Adipocyte (in vitro differentiated cells): Measurements from ENCODE around the gene XYLT1.

Experiments
- DNase-seq: peaks from one replicate; pipeline ENCODE4 v3.0.0-alpha.2; 2015; ENCODE audit warnings: low read depth
- H3K27me3 ChIP-seq: replicated peaks from 2 replicates; pipeline ENCODE4 v1.7.0; 2013; ENCODE audit warnings: mild to moderate bottlenecking, low read length, moderate library complexity; ENCODE audit not compliant: control insufficient read depth, insufficient read depth
- H3K36me3 ChIP-seq: 2 replicates; pipeline ENCODE4 v1.7.0; 2013; ENCODE audit warnings: low read length, mild to moderate bottlenecking, moderate library complexity; ENCODE audit not compliant: control insufficient read depth, insufficient read depth, severe bottlenecking
- H3K4me1 ChIP-seq: 2 replicates; pipeline ENCODE4 v1.7.0; 2013; ENCODE audit warnings: mild to moderate bottlenecking, low read length, moderate library complexity; ENCODE audit not compliant: control insufficient read depth, insufficient read depth
- H3K4me3 ChIP-seq: 2 replicates; pipeline ENCODE4 v1.7.0; 2013; ENCODE audit warnings: mild to moderate bottlenecking, low read length, moderate library complexity
- H3K9ac ChIP-seq: 2 replicates; pipeline ENCODE4 v1.7.0; 2013; ENCODE audit warnings: mild to moderate bottlenecking, low read length, moderate library complexity
- H3K9me3 ChIP-seq: 2 replicates; pipeline ENCODE4 v1.7.0; 2013; ENCODE audit warnings: mild to moderate bottlenecking, low read length, moderate library complexity; ENCODE audit not compliant: control insufficient read depth

Gene XYLT1

DNA sequence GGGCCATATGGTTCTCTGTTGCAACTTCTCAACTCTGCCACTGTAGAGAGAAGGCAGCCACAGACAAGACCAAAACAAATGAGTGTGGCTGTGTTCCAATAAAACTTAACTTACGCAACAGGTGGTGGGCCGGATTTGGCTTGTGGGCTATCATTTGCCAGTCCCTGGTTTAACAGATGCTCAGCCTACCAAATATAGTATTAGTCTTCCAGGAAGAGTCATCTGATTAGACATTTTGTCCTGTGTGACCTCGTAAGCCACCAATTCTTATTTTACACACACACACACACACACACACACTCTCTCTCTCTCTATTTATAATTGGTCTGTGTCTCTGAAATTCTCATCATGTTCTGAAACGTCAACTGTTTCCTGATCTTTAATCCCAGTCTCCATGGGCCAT, 245.9 kb downstream of the XYLT1 start:
- Histone ChIP-seq H3K4me1 (peaks cover 34% of the 10 kb centered on the region), H3K4me3 (peak overlapping the region; percentile 60), H3K36me3 (peaks cover 6% of the 10 kb centered on the region), H3K27me3 (no peaks in the 10 kb centered on the region), H3K9ac (peak overlapping the region; percentile 63), H3K9me3 (no peaks in the 10 kb centered on the region)
- DNase-seq: peak; percentile 73

DNA sequence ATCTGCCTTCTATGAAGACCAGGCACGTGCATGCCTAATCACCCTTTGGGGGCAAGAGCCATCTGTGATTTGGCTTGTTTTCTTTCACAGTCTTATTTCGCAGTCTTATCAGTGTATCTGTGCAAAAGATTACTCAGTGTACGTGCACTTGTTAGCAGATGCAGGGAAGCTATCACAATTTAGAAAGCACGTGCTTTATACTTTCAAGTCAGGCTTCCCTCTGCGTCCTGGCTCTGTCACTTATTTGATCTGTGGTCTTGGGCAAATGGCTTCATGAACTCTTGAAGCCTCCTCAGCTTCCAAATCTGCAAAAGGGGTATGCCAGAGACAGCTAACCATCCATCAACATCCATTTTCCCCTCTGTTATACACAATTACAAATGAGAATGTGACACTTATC, 246.4 kb downstream of the XYLT1 start:
- no peak for DNase-seq
- Histone ChIP-seq H3K4me1 (peaks cover 29% of the 10 kb centered on the region), H3K9ac (no peak overlapping the region), H3K36me3 (peaks cover 6% of the 10 kb centered on the region), H3K4me3 (no peak overlapping the region), H3K9me3 (no peaks in the 10 kb centered on the region), H3K27me3 (no peaks in the 10 kb centered on the region)

DNA sequence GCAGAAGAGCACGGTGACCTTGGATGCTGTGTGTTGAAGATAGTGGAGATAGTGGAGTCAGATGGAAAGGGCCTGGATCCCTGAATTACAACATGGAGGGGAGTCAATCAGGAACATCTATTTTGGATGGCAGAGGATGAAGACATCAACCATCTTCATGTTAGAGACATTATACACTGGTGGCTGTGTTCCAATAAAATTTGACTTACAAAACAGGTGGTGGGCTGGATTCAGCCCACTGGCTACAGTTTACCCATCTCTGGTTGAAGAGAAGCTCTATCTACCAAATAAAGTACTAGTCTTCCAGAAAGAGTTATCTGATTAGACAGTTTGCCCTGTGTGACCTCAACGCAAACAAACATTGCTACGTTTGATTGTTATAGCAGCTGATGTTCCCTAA, 247.2 kb downstream of the XYLT1 start:
- no peak overlapping the region for H3K9ac ChIP-seq
- H3K4me1 ChIP-seq: peaks cover 27% of the 10 kb centered on the region
- peaks cover 6% of the 10 kb centered on the region for H3K36me3 ChIP-seq
- H3K4me3 ChIP-seq: no peak overlapping the region
- no peak for DNase-seq
- no peaks in the 10 kb centered on the region for H3K9me3 ChIP-seq
- no peaks in the 10 kb centered on the region for H3K27me3 ChIP-seq

DNA sequence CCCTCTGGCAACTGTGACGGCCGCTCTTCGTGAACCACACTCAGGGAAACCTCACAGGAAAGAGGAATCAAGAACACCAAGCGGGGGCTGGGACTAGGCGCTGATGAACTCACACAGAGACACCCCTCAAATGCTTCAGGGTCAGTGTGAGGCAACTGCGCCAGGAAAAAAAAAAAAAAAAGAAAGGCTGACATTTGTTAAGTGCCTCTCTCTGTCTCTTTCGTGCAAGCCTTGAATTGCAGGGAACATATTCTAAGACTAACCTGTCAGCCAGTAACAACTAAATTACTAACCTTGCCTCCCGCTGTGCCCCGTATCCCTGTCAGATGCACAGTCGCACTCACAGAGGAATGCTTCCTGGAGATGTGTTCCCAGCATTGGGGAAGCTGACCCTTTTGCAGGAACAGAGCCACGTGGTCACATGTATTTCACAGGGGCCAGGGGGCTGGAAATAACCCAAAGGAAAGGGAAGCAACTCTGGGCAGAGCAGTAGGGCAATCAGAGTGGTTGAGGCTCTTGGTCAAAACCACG, 247.8 kb downstream of the XYLT1 start:
- DNase-seq: no peak
- Histone ChIP-seq H3K27me3 (no peaks in the 10 kb centered on the region), H3K4me3 (no peak overlapping the region), H3K4me1 (peaks cover 27% of the 10 kb centered on the region), H3K9me3 (no peaks in the 10 kb centered on the region), H3K36me3 (peaks cover 9% of the 10 kb centered on the region), H3K9ac (no peak overlapping the region)

DNA sequence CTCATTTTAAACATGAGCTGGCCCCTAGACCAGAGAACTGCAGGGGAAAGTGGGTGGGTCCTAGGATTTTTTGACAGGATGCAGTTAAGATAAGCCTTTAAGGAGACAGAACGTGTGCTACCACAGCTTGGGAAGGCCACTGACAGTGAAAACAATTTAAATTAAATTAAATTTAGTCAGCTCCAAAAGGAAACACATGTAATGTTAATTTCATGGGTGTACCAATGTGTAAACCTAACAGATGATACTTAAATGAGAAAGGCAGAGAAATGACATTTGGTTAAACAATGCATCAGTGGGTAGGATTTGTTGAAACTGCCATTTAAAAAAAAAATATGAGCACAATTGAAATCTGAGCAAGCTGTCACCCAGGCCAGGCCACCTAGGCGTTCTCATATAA, 250.8 kb downstream of the XYLT1 start:
- no peak overlapping the region for H3K9ac ChIP-seq
- H3K4me3 ChIP-seq: no peak overlapping the region
- peaks cover 12% of the 10 kb centered on the region for H3K36me3 ChIP-seq
- DNase-seq: no peak
- H3K9me3 ChIP-seq: no peaks in the 10 kb centered on the region
- no peaks in the 10 kb centered on the region for H3K27me3 ChIP-seq
- H3K4me1 ChIP-seq: peaks cover 13% of the 10 kb centered on the region

DNA sequence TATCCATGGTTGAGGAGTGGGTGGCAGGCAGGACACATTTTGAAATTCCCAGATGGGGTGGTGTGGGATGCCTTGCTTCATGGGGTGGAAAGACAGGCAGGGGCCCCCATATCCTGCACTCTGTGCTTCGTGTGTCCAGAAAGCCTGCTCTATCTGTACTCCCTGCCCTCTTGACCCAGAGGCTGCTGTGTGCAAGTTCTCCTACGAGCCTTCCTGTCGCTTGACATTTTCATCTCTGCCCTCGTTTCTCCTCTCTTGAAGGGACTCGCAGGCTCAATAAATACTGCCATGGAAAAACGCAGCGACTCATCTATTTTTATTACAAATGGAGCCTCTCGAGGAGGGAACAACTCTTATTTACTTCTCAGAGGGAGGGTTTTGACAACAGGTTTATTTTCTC, 254.8 kb downstream of the XYLT1 start:
- H3K4me1 ChIP-seq: no peaks in the 10 kb centered on the region
- peaks cover 17% of the 10 kb centered on the region for H3K36me3 ChIP-seq
- H3K9me3 ChIP-seq: peaks cover 5% of the 10 kb centered on the region

DNA sequence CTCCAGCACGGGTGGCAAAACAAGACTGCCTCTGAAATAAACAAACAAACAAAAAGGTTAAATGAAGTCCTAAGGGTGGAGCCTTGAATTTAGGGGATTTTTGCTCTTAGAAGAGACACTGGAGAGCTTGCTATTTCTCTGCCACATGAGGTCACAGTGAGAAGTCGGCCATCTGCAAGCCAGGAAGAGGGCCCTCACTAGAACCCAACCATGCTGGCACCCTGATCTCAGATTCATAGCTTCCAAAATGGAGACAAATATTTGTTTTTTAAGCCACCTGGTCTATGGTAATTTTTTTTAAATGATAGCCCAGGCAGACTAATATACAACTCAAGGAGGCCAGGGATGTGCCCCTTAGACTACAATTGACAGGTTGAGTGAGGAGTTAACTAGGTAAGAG, 255.5 kb downstream of the XYLT1 start:
- peaks cover 17% of the 10 kb centered on the region for H3K36me3 ChIP-seq
- no peaks in the 10 kb centered on the region for H3K4me1 ChIP-seq
- H3K9me3 ChIP-seq: peaks cover 5% of the 10 kb centered on the region
- H3K27me3 ChIP-seq: no peaks in the 10 kb centered on the region
- no peak overlapping the region for H3K9ac ChIP-seq
- DNase-seq: no peak
- no peak overlapping the region for H3K4me3 ChIP-seq

More for the DNA sequence above, 254.8 kb downstream of the XYLT1 start:
- no peak for DNase-seq
- H3K4me3 ChIP-seq: no peak overlapping the region
- H3K27me3 ChIP-seq: no peaks in the 10 kb centered on the region
- H3K9ac ChIP-seq: no peak overlapping the region

DNA sequence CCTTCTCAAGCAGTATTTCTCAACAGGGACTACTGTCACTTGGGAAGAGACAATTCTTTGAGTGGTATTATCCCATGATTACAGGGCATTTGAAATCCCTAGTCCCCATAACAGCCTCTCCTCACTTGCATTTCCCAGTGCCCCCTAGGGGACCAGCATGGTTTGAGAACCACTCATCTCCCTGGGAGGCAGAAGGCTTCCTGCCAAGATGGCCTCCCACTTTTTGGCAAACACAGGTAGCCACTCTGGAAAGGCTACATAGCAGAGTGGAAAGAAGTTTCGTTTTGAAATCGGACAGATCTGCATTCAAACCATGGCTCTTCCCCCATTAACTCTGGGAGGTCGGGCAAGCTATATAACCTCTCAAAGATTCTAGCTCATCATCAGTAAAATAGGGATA, 256.8 kb downstream of the XYLT1 start:
- Histone ChIP-seq H3K36me3 (peaks cover 17% of the 10 kb centered on the region), H3K9ac (no peak overlapping the region), H3K4me3 (no peak overlapping the region), H3K9me3 (peaks cover 5% of the 10 kb centered on the region), H3K4me1 (no peaks in the 10 kb centered on the region), H3K27me3 (no peaks in the 10 kb centered on the region)
- no peak for DNase-seq

DNA sequence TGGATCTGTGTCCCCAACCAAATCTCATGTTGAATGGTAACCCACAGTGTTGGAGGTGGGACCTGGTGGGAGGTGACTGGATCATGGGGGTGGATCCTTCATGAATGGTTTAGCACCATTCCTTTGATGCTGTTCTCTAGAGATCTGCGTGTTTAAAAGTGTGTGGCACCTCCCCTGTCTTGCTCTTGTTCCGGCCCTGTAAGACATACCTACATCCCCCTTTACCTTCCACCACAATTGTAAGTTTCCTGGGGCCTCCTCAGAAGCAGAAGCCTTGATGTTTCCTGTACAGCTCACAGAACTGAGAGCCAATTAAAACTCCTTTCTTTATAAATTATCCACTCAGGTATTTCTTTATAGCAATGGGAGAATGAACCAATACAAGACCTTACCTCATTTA, 257.7 kb downstream of the XYLT1 start:
- Histone ChIP-seq H3K9me3 (peaks cover 5% of the 10 kb centered on the region), H3K9ac (no peak overlapping the region), H3K4me3 (no peak overlapping the region), H3K4me1 (no peaks in the 10 kb centered on the region), H3K27me3 (no peaks in the 10 kb centered on the region), H3K36me3 (peaks cover 14% of the 10 kb centered on the region)
- DNase-seq: no peak

DNA sequence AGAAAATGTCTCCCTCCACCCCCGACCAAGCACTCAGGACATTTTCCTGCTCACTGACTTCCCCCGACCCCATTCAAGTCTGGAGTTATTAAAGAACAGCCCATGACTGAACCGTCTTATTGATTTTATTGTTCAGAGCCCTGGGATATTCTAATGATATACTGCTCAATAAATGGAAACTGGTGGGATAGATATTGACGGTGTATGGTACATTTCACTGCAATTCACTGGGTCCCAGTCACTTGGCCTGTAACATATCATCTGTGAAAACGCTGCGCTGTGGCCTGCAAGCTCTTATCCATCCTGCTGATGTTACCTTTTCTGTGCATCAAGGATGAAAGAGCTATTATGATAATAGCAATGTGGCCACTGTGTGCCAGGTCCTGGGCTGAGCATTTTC, 258.2 kb downstream of the XYLT1 start:
- H3K9ac ChIP-seq: no peak overlapping the region
- no peaks in the 10 kb centered on the region for H3K27me3 ChIP-seq
- no peaks in the 10 kb centered on the region for H3K4me1 ChIP-seq
- H3K36me3 ChIP-seq: peaks cover 14% of the 10 kb centered on the region
- no peak for DNase-seq
- H3K4me3 ChIP-seq: no peak overlapping the region
- peaks cover 5% of the 10 kb centered on the region for H3K9me3 ChIP-seq

DNA sequence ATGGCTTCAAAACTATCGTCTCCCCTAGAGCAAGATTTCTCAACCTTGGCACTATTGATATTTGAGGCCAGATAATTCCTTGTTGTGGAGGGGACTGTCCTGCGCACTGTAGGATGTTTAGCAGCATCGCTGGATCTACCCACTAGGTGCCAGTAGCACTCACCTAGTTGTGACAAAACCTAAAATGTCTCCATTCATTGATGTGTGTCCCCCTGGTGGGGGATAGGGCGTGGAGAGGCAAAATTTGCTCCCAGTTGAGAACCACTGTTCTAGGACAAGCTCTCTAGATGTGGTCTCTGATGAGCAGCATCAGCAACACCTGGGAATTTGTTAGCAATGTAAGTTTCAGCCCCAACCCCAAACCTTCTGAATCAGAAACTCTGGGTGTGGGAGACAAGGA, 259.0 kb downstream of the XYLT1 start:
- no peak for DNase-seq

DNA sequence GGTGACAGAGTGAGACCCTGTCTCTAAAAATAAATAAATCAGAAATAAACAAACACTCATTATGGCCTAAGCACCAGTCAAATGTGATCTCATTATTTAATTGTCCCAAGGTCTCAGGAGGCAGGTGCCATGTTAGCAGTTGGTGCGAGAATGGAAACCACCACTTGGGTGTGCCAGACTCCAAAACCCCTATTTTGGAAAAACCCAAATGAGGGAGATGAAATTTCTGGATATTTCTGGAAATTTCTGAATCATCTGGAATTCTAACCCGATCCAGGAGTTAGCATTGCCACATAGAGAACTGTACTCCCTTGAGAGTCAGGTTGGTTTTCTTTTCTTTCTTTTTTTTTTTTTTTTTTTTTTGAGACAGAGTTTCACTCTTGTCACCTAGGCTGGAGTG, 264.0 kb downstream of the XYLT1 start:
- Histone ChIP-seq H3K9ac (no peak overlapping the region), H3K27me3 (no peaks in the 10 kb centered on the region), H3K4me3 (no peak overlapping the region), H3K9me3 (no peaks in the 10 kb centered on the region), H3K36me3 (peaks cover 3% of the 10 kb centered on the region), H3K4me1 (peaks cover 7% of the 10 kb centered on the region)
- no peak for DNase-seq

More for the DNA sequence above, 259.0 kb downstream of the XYLT1 start:
- H3K27me3 ChIP-seq: no peaks in the 10 kb centered on the region
- peaks cover 5% of the 10 kb centered on the region for H3K9me3 ChIP-seq
- H3K4me1 ChIP-seq: no peaks in the 10 kb centered on the region
- H3K36me3 ChIP-seq: peaks cover 14% of the 10 kb centered on the region
- H3K4me3 ChIP-seq: no peak overlapping the region
- no peak overlapping the region for H3K9ac ChIP-seq
